Measurements from ENCODE around the gene PRRT1B. TPM values are rescaled to one million over a fixed set of nuclear protein-coding genes. Genes with fewer than 3 reads are reported as not detected.
"Not testable (repeated sequence)": the region's sequence is repeated elsewhere in the genome, so short reads cannot be mapped to it uniquely, and the experiment has no call there.

PRRT1B gene
- total RNA-seq, 4 donors from 2014 or later: 0.19 TPM; not detected in 3

DNA sequence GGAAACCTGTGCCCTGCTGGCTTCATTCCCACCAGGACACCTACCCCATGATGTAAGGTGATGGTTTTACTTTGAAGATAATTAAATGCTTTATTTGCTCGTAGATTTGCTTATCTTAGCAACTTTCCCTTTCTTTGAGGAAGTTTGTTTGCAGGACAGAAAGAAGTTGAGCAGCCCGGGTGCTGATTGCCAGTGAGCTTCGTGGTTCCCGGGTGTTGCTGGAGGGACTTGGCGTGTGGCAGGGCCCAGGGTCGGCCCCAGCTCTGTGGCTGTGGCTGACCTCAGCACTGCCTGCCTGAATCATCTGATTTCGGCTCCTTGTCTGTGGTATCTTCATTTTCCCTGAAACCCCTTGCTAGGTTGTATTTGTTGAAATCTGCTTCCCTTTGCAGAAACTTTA lies 33.9 kb upstream of the PRRT1B start:
- Histone ChIP-seq H3K9me3 (no peaks in the 10 kb centered on the region), H3K27me3 (no peaks in the 10 kb centered on the region), H3K4me1 (no peaks in the 10 kb centered on the region), H3K27ac (replicated peaks in 1 of 4) (no peak overlapping the region), H3K36me3 (peaks cover 69 to 93% (median 83%) of the 10 kb centered on the region in 4 donors), H3K4me3 (no peak overlapping the region)
- WGBS: 80% methylated on average over 7 of the region's 7 CpGs
- intact Hi-C loops (cut with DNase I): no loop called here
- DNase-seq (ENCODE audit: extremely low spot score): no peak
- TF ChIP-seq CTCF (IDR thresholded peaks at IDR 0.05): no peak
- TF ChIP-seq POLR2AphosphoS5 (IDR thresholded peaks at IDR 0.05): no peak
- no peak for TF ChIP-seq POLR2A (IDR thresholded peaks at IDR 0.05; ENCODE audit: low read depth)
- no peak for TF ChIP-seq EP300 (IDR thresholded peaks at IDR 0.05)

DNA sequence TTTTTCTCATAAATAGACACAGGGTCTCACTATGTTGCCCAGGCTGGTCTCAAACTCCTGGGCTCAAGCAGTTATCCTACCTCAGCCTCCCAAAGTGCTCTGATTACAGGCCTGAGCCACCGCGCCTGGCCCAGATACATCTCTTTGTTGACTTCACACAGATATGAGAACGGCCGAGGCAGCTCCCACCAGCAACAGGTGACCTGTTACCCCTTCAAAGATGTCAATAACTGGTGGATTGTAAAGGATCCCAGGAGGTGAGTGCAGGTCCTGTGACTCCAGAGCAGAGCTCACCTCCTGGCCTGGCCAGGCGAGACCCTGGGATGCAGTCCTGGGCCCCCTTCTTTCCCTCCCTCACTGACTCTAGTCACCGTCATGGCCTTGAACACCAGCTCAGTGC lies 33.4 kb upstream of the PRRT1B start:
- no peaks in the 10 kb centered on the region for H3K27me3 ChIP-seq
- intact Hi-C loops (cut with DNase I): no loop called here
- 99% methylated on average over 5 of the region's 6 CpGs for WGBS
- no peak overlapping the region for H3K27ac ChIP-seq (replicated peaks in 1 of 4)
- TF ChIP-seq CTCF (IDR thresholded peaks at IDR 0.05): no peak
- TF ChIP-seq POLR2A (IDR thresholded peaks at IDR 0.05; ENCODE audit: low read depth): no peak
- no peak for TF ChIP-seq EP300 (IDR thresholded peaks at IDR 0.05)
- no peak for TF ChIP-seq POLR2AphosphoS5 (IDR thresholded peaks at IDR 0.05)
- peaks cover 0 to under 1% (median 0%) of the 10 kb centered on the region in 4 donors for H3K4me1 ChIP-seq
- peaks cover 74 to 98% (median 88%) of the 10 kb centered on the region in 4 donors for H3K36me3 ChIP-seq
- no peak for DNase-seq (ENCODE audit: extremely low spot score)
- no peak overlapping the region for H3K4me3 ChIP-seq
- H3K9me3 ChIP-seq: no peaks in the 10 kb centered on the region

DNA sequence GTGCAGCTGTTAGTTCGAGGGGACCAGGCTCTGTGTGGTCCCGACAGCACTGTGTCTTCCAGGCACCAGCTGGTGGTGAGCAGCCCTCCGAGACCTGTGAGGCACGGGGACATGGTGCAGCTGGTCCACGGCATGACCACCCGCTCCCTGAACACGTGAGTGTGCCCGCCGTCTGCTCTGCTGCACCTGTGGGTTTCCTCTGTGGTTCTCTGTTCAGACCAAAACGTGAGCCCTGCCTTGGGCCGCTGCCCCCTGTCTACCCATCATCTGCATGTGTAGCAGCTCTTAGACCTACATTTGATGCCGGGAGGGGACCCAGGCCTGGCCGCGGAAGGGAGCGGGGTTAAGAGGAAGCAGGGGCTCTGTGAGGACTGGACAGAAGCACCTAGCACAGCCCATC lies 32.1 kb upstream of the PRRT1B start:
- DNase-seq (ENCODE audit: extremely low spot score): no peak
- WGBS: 89% methylated on average over 6 of the region's 15 CpGs
- Histone ChIP-seq H3K36me3 (peaks cover 83 to 100% (median 90%) of the 10 kb centered on the region in 4 donors), H3K4me3 (no peak overlapping the region), H3K9me3 (no peaks in the 10 kb centered on the region), H3K4me1 (peaks cover 0 to 9% (median 4%) of the 10 kb centered on the region in 4 donors), H3K27ac (replicated peaks in 1 of 4) (no peak overlapping the region), H3K27me3 (no peaks in the 10 kb centered on the region)
- TF ChIP-seq POLR2AphosphoS5 (IDR thresholded peaks at IDR 0.05): no peak
- TF ChIP-seq CTCF (IDR thresholded peaks at IDR 0.05): no peak
- TF ChIP-seq EP300 (IDR thresholded peaks at IDR 0.05): no peak
- no peak for TF ChIP-seq POLR2A (IDR thresholded peaks at IDR 0.05; ENCODE audit: low read depth)
- intact Hi-C loops (cut with DNase I): no loop called here

DNA sequence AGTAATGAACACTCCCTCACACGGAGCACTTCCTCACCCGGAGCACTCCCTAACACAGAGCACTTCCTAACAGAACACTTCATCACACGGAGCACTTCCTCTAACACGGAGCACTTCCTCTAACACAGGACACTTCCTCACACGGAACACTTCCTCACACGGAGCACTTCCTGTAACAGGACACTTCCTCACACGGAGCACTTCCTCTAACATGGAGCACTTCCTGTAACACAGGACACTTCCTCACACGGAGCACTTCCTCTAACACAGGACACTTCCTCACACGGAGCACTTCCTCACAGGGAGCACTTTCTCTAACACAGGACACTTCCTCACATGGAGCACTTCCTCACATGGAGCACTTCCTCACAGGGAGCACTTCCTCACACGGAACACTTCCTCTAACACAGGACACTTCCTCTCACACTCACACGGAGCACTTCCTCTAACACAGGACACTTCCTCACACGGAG lies 29.7 kb upstream of the PRRT1B start:
- intact Hi-C loops (cut with DNase I); H3K4me3 ChIP-seq; H3K27me3 ChIP-seq; H3K9me3 ChIP-seq; H3K27ac ChIP-seq (replicated peaks in 1 of 4); DNase-seq (ENCODE audit: extremely low spot score): not testable (repeated sequence)
- 72% methylated on average over 7 of the region's 12 CpGs for WGBS
- Histone ChIP-seq H3K4me1 (peaks cover 0 to 13% (median 8%) of the 10 kb centered on the region in 4 donors), H3K36me3 (peaks cover 91 to 100% (median 96%) of the 10 kb centered on the region in 4 donors)

GRCh38 chr9:131516100-131516499 lies 29.2 kb upstream of the PRRT1B start:
- no peak for TF ChIP-seq POLR2AphosphoS5 (IDR thresholded peaks at IDR 0.05)
- TF ChIP-seq CTCF (IDR thresholded peaks at IDR 0.05): no peak
- no peak for TF ChIP-seq EP300 (IDR thresholded peaks at IDR 0.05)
- no peak for TF ChIP-seq POLR2A (IDR thresholded peaks at IDR 0.05; ENCODE audit: low read depth)
- Histone ChIP-seq H3K9me3 (no peaks in the 10 kb centered on the region), H3K4me1 (peaks cover 0 to 13% (median 8%) of the 10 kb centered on the region in 4 donors), H3K27ac (replicated peaks in 1 of 4) (no peak overlapping the region), H3K36me3 (peaks cover 90 to 100% (median 96%) of the 10 kb centered on the region in 4 donors), H3K4me3 (no peak overlapping the region), H3K27me3 (no peaks in the 10 kb centered on the region)
- DNase-seq (ENCODE audit: extremely low spot score): no peak
- intact Hi-C loops (cut with DNase I): no loop called here
- 87% methylated on average over 14 of the region's 15 CpGs for WGBS

All from esophagus muscularis mucosa (tissue), 4 donors.